CD4-positive, alpha-beta T cell (primary cell): Measurements from ENCODE around the gene OR9A4. TPM values are rescaled to one million over a fixed set of nuclear protein-coding genes. Genes with fewer than 3 reads are reported as not detected.

Experiments used
- ATAC-seq: fragments of 200-7000 bp; cut with Tn5 transposase; one replicate; pipeline ENCODE4 v1.10.0; 2022; ENCODE audit warnings: mild to moderate bottlenecking; ENCODE audit not compliant: poor library complexity
- CTCF ChIA-PET: fragments of 350-600 bp; sonication (Branson Sonifier 250); formaldehyde crosslinking; loops from one replicate; lab custom pipeline; 2021; ENCODE audit warnings: antibody characterized with exemption, inconsistent platforms; lab: Charles Lee
- POLR2A ChIA-PET: fragments of 350-600 bp; sonication (Branson Sonifier 250); formaldehyde crosslinking; loops from one replicate; lab custom pipeline; 2021; ENCODE audit warnings: antibody characterized with exemption, inconsistent platforms; lab: Charles Lee
- DNase-seq, 14 experiments: peaks; one replicate each; pipeline ENCODE4 v3.0.0-alpha.2; 2013 to 2020; ENCODE audit warnings: mixed read lengths in 2 of 14
- H3K27ac ChIP-seq, 2 donors: one replicate each; pipeline versions ENCODE4 v1.5.1 to v1.7.0; 2013; ENCODE audit warnings: low read length in 2 of 2, low read depth in 1 of 2, mild to moderate bottlenecking in 1 of 2
- H3K27me3 ChIP-seq, 2 experiments: 1 replicate in 1 of 2; 2 replicates in 1 of 2; pipeline versions ENCODE4 v1.6.1 to v1.7.0; 2013; ENCODE audit warnings: low read length in 2 of 2, control low read depth in 1 of 2, mild to moderate bottlenecking in 1 of 2, moderate library complexity in 1 of 2; ENCODE audit not compliant: insufficient read depth in 2 of 2, control insufficient read depth in 1 of 2
- H3K36me3 ChIP-seq: one replicate; pipeline ENCODE4 v1.6.1; 2013; ENCODE audit warnings: low read length, control low read depth; ENCODE audit not compliant: insufficient read depth
- H3K4me1 ChIP-seq: one replicate; pipeline ENCODE4 v1.6.1; 2013; ENCODE audit warnings: low read length, control low read depth; ENCODE audit not compliant: insufficient read depth
- H3K4me3 ChIP-seq: one replicate; pipeline ENCODE4 v1.5.1; 2013; ENCODE audit warnings: mild to moderate bottlenecking, low read length, moderate library complexity
- H3K9me3 ChIP-seq, 2 experiments: 1 replicate in 1 of 2; 2 replicates in 1 of 2; pipeline versions ENCODE4 v1.6.1 to v1.7.0; 2013; ENCODE audit warnings: low read length in 2 of 2, mild to moderate bottlenecking in 2 of 2, control low read depth in 1 of 2, moderate library complexity in 1 of 2; ENCODE audit not compliant: control insufficient read depth in 1 of 2, insufficient read depth in 1 of 2
- H3K27ac Mint-ChIP-seq: one replicate; pipeline ENCODE4 v1.8.0; 2020; ENCODE audit warnings: mixed read lengths
- H3K27me3 Mint-ChIP-seq: one replicate; pipeline ENCODE4 v1.8.0; 2021; ENCODE audit warnings: mixed read lengths
- H3K36me3 Mint-ChIP-seq: one replicate; pipeline ENCODE4 v1.8.0; 2021; ENCODE audit warnings: low read depth, mixed read lengths
- H3K4me1 Mint-ChIP-seq: one replicate; pipeline ENCODE4 v1.8.0; 2021; ENCODE audit warnings: low read depth, mixed read lengths
- H3K4me3 Mint-ChIP-seq: one replicate; pipeline ENCODE4 v1.8.0; 2020; ENCODE audit warnings: mild to moderate bottlenecking, mixed read lengths
- H3K9me3 Mint-ChIP-seq: one replicate; pipeline ENCODE4 v1.8.0; 2020; ENCODE audit warnings: mixed read lengths
- intact Hi-C, 2 experiments: fragments of 100-400 bp; cut with DNase I in 1 of 2; cut with micrococcal nuclease in 1 of 2; formaldehyde crosslinking; loops; one replicate each; pipeline versions ENCODE4 v1.15.1 to v1.9.0; 2023 to 2025; cut with DNase I, micrococcal nuclease
- total RNA-seq, 174 experiments: library from RNA in 2 of 174; stranded (reverse) in 2 of 174; gene quantifications; one replicate each; pipeline ENCODE4 v1.2.3 and lab custom pipeline; 2021 to 2026
- TF ChIP-seq, protein P1 (sequence below): fragments of 200-600 bp; IDR thresholded peaks from one replicate; pipeline ENCODE4 v1.8.0; 2022; ENCODE audit warnings: antibody characterized with exemption, mild to moderate bottlenecking

OR9A4 gene
- total RNA-seq, 2 experiments from 2014 or later: not detected

DNA sequence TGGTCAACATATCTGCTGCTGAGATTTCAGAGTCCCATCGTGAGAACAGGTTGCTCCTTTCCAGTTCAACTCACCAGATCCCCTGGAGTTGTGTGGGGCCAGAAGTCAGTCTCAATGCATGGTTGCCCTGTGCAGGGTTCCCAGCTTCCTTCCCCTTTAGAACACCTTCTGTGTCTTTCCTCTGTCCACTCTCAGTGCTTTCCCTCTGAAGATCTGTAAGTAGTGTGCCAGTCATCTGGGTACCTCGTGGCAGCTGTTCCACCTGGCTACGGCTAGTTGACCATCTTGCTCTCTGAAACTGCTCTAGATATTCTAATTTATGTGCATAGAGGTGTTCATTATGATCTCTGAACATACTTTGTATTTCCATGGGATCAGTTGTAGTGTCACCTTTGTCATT is 38.8 kb upstream of the OR9A4 start:
- peaks cover 5% of the 10 kb centered on the region for H3K27me3 Mint-ChIP-seq
- H3K4me1 Mint-ChIP-seq: no peaks in the 10 kb centered on the region
- no peaks in the 10 kb centered on the region for H3K4me1 ChIP-seq
- ATAC-seq (no peak), DNase-seq (no peak)
- no peaks in the 10 kb centered on the region for H3K36me3 ChIP-seq
- ChIA-PET POLR2A (no interaction called here), CTCF (no interaction called here)
- peaks cover 3% of the 10 kb centered on the region for H3K9me3 Mint-ChIP-seq
- no peak overlapping the region for H3K27ac ChIP-seq
- no peak overlapping the region for H3K4me3 Mint-ChIP-seq
- H3K27ac Mint-ChIP-seq: no peak overlapping the region
- peaks cover 0 to 13% of the 10 kb centered on the region in 2 experiments for H3K9me3 ChIP-seq
- H3K27me3 ChIP-seq: peaks cover 0 to 2% of the 10 kb centered on the region in 2 experiments
- intact Hi-C loops: no loop called here
- TF ChIP-seq, protein P1, sequence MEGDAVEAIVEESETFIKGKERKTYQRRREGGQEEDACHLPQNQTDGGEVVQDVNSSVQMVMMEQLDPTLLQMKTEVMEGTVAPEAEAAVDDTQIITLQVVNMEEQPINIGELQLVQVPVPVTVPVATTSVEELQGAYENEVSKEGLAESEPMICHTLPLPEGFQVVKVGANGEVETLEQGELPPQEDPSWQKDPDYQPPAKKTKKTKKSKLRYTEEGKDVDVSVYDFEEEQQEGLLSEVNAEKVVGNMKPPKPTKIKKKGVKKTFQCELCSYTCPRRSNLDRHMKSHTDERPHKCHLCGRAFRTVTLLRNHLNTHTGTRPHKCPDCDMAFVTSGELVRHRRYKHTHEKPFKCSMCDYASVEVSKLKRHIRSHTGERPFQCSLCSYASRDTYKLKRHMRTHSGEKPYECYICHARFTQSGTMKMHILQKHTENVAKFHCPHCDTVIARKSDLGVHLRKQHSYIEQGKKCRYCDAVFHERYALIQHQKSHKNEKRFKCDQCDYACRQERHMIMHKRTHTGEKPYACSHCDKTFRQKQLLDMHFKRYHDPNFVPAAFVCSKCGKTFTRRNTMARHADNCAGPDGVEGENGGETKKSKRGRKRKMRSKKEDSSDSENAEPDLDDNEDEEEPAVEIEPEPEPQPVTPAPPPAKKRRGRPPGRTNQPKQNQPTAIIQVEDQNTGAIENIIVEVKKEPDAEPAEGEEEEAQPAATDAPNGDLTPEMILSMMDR: no peak
- H3K36me3 Mint-ChIP-seq: no peaks in the 10 kb centered on the region
- no peak overlapping the region for H3K4me3 ChIP-seq

- peaks cover 0 to 17% of the 10 kb centered on the region in 2 experiments for H3K9me3 ChIP-seq
- POLR2A ChIA-PET: no interaction called here
- H3K36me3 Mint-ChIP-seq: no peaks in the 10 kb centered on the region
- peaks cover 5% of the 10 kb centered on the region for H3K27me3 Mint-ChIP-seq
- no peaks in the 10 kb centered on the region for H3K4me1 ChIP-seq
- CTCF ChIA-PET: no interaction called here
- H3K4me3 ChIP-seq: no peak overlapping the region
- no peak overlapping the region for H3K4me3 Mint-ChIP-seq
- no peak for DNase-seq
- TF ChIP-seq, protein P1: no peak
- peaks cover 3% of the 10 kb centered on the region for H3K9me3 Mint-ChIP-seq
- no peaks in the 10 kb centered on the region for H3K36me3 ChIP-seq
- H3K27me3 ChIP-seq: peaks cover 0 to 2% of the 10 kb centered on the region in 2 experiments
- no peak overlapping the region for H3K27ac ChIP-seq
- no peak for ATAC-seq
- H3K4me1 Mint-ChIP-seq: no peaks in the 10 kb centered on the region
- intact Hi-C loops: no loop called here
- no peak overlapping the region for H3K27ac Mint-ChIP-seq
Measured at GRCh38 chr7:141880960-141881359, 35.2 kb upstream of the OR9A4 start.

DNA sequence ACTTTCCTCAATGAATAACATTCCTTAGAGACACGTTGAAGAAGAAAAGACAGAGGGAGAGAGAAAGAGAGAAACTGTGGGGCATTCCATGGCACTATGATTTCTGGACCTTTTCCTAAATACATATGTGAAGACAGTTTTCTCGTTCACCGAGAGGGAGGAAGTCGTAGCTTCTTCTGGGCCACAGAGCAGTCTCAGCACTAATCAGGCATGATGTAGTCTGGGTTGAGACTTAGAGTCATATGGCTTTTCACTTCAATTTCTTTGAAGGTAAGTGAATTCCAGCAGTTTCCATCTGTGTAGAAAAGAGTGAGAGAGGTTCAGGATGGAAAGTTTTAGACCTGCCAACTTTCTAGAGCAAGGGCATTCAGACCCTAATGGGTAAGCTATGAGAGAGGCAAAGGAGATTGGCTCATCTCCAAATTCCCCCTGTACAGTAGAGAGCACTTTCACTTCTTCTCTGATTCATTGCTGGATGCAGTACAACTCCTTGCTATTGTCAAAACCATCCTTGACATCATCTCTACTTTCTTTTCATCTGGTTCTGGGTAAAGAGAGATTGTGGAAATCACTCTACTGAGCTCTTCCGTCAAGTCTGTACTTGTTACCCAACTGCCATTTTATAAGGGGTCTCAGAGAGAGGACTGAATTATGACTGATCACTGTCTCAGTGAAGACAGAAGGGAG is 31.5 kb upstream of the OR9A4 start:
- H3K4me1 ChIP-seq: no peaks in the 10 kb centered on the region
- H3K27me3 ChIP-seq: peaks cover 0 to 2% of the 10 kb centered on the region in 2 experiments
- H3K36me3 ChIP-seq: no peaks in the 10 kb centered on the region
- H3K27me3 Mint-ChIP-seq: no peaks in the 10 kb centered on the region
- ChIA-PET POLR2A (no interaction called here), CTCF (no interaction called here)
- H3K4me3 ChIP-seq: no peak overlapping the region
- H3K36me3 Mint-ChIP-seq: no peaks in the 10 kb centered on the region
- intact Hi-C loops: no loop called here
- H3K9me3 ChIP-seq: peaks cover 0 to 10% of the 10 kb centered on the region in 2 experiments
- H3K9me3 Mint-ChIP-seq: no peaks in the 10 kb centered on the region
- H3K4me3 Mint-ChIP-seq: no peak overlapping the region
- TF ChIP-seq, protein P1: no peak
- no peak overlapping the region for H3K27ac Mint-ChIP-seq
- no peaks in the 10 kb centered on the region for H3K4me1 Mint-ChIP-seq
- H3K27ac ChIP-seq: no peak overlapping the region
- ATAC-seq (no peak), DNase-seq (peak in 2 of 14 experiments; percentile 51 to 53)
